DND-41 (cell line): ENCODE results near the gene ATXN1.
A peak's percentile ranks its signal among the peaks of the same experiment; 100 is the strongest.

Source experiments
- ATAC-seq: fragments of 200-7000 bp; cut with Tn5 transposase; 3 replicates; pipeline ENCODE4 v1.9.1; 2021; ENCODE audit warnings: low read depth; ENCODE audit not compliant: insufficient read depth
- DNase-seq: peaks from one replicate; pipeline ENCODE4 v3.0.0-alpha.2; 2020
- H2AFZ ChIP-seq: 2 replicates; pipeline ENCODE4 v1.6.0; 2012; ENCODE audit warnings: low read depth, low read length
- H3K27ac ChIP-seq: 2 replicates; pipeline ENCODE4 v1.5.1; 2012; ENCODE audit warnings: low read length, inconsistent platforms
- H3K27me3 ChIP-seq: fragments of 200-600 bp; sonication (generic); 2 replicates; pipeline ENCODE4 v1.6.0; 2012; ENCODE audit warnings: low read length, mild to moderate bottlenecking, inconsistent platforms; ENCODE audit not compliant: insufficient read depth, poor library complexity
- H3K36me3 ChIP-seq: 2 replicates; pipeline ENCODE4 v1.5.1; 2012; ENCODE audit warnings: low read length, inconsistent platforms; ENCODE audit not compliant: insufficient read depth
- H3K4me1 ChIP-seq: 2 replicates; pipeline ENCODE4 v1.5.1; 2012; ENCODE audit warnings: mild to moderate bottlenecking, low read length; ENCODE audit not compliant: insufficient read depth
- H3K4me2 ChIP-seq: 2 replicates; pipeline ENCODE4 v1.6.0; 2012; ENCODE audit warnings: mild to moderate bottlenecking, moderate library complexity, low read length, inconsistent platforms; ENCODE audit not compliant: insufficient read depth
- H3K4me3 ChIP-seq, 2 experiments: fragments of 200-600 bp in 1 of 2; shearing (Covaris generic) in 1 of 2; 2 replicates each; pipeline ENCODE4 v1.5.1; 2012 to 2016; ENCODE audit warnings: inconsistent platforms in 2 of 2, low read length in 2 of 2, mild to moderate bottlenecking in 2 of 2, low read depth in 1 of 2, moderate library complexity in 1 of 2
- H3K79me2 ChIP-seq: 2 replicates; pipeline ENCODE4 v1.6.0; 2012; ENCODE audit warnings: low read length, inconsistent platforms; ENCODE audit not compliant: insufficient read depth
- H3K9ac ChIP-seq: 2 replicates; pipeline ENCODE4 v1.6.0; 2012; ENCODE audit warnings: low read depth, mild to moderate bottlenecking, inconsistent platforms, low read length, moderate library complexity
- H3K9me3 ChIP-seq: 2 replicates; pipeline ENCODE4 v1.5.1; 2012; ENCODE audit warnings: low read length, moderate library complexity, mild to moderate bottlenecking, inconsistent platforms; ENCODE audit not compliant: insufficient read depth, severe bottlenecking
- H4K20me1 ChIP-seq: 2 replicates; pipeline ENCODE4 v1.6.0; 2012; ENCODE audit warnings: low read length; ENCODE audit not compliant: insufficient read depth
- EZH2 ChIP-seq: IDR thresholded peaks from 3 replicates; pipeline ENCODE4 v1.6.1; 2012; ENCODE audit warnings: borderline replicate concordance, low read depth, mild to moderate bottlenecking, moderate library complexity, low read length, inconsistent platforms; ENCODE audit not compliant: severe bottlenecking
- TF ChIP-seq, protein P1 (sequence below): IDR thresholded peaks from 2 replicates; pipeline ENCODE4 v1.5.1; 2012; ENCODE audit warnings: borderline replicate concordance, low read length, moderate library complexity, mild to moderate bottlenecking; ENCODE audit not compliant: poor library complexity, severe bottlenecking; ENCODE audit errors: extremely low read depth

ATXN1 gene

GRCh38 chr6:16331384-16332174 lies 429.7 kb downstream of the ATXN1 start:
- H4K20me1 ChIP-seq, result no peaks in the 10 kb centered on the region
- H3K4me3 ChIP-seq, result no peak overlapping the region
- peaks cover under 1% of the 10 kb centered on the region; the same call in 1 of the 2 replicates for H3K36me3 ChIP-seq
- H3K4me1 ChIP-seq, result peaks cover 2% of the 10 kb centered on the region; the same call in 1 of the 2 replicates
- TF ChIP-seq, protein P1, sequence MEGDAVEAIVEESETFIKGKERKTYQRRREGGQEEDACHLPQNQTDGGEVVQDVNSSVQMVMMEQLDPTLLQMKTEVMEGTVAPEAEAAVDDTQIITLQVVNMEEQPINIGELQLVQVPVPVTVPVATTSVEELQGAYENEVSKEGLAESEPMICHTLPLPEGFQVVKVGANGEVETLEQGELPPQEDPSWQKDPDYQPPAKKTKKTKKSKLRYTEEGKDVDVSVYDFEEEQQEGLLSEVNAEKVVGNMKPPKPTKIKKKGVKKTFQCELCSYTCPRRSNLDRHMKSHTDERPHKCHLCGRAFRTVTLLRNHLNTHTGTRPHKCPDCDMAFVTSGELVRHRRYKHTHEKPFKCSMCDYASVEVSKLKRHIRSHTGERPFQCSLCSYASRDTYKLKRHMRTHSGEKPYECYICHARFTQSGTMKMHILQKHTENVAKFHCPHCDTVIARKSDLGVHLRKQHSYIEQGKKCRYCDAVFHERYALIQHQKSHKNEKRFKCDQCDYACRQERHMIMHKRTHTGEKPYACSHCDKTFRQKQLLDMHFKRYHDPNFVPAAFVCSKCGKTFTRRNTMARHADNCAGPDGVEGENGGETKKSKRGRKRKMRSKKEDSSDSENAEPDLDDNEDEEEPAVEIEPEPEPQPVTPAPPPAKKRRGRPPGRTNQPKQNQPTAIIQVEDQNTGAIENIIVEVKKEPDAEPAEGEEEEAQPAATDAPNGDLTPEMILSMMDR, result peak; percentile 89
- TF ChIP-seq EZH2, result no peak
- no peak overlapping the region for H2AFZ ChIP-seq
- H3K79me2 ChIP-seq, result no peaks in the 10 kb centered on the region
- no peaks in the 10 kb centered on the region for H3K9me3 ChIP-seq
- DNase-seq, result peak; percentile 33
- H3K27ac ChIP-seq, result no peak overlapping the region
- peak; percentile 80 for ATAC-seq
- no peak overlapping the region for H3K4me2 ChIP-seq
- no peaks in the 10 kb centered on the region for H3K27me3 ChIP-seq
- no peak overlapping the region for H3K9ac ChIP-seq

DNA sequence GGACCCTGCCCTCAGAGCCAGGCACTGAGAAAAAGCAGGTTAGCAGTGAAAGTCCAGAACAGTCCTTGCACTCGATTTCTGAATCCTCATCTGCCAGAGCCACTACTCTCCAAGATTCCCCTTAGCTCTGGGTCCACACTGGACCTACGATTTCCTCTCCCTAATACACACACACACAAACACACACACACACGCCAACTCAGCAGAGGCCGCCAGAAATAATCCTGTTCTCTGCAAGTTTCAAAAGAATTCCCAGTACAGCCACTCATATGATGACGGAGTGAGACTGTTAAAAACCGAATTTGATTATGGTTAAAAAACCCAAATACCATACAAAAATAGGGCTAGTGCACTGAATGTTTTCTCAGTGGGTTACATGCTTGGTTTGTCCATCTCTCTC lies 432.0 kb downstream of the ATXN1 start:
- H3K4me1 ChIP-seq, result peaks cover 2% of the 10 kb centered on the region; the same call in 1 of the 2 replicates
- H3K79me2 ChIP-seq, result no peaks in the 10 kb centered on the region
- no peaks in the 10 kb centered on the region for H4K20me1 ChIP-seq
- DNase-seq, result no peak
- H3K4me2 ChIP-seq, result no peak overlapping the region
- no peak overlapping the region for H3K9ac ChIP-seq
- H2AFZ ChIP-seq, result no peak overlapping the region
- H3K27me3 ChIP-seq, result no peaks in the 10 kb centered on the region
- H3K27ac ChIP-seq, result no peak overlapping the region
- H3K4me3 ChIP-seq, result no peak overlapping the region
- H3K9me3 ChIP-seq, result no peaks in the 10 kb centered on the region
- no peak for ATAC-seq
- peaks cover 3% of the 10 kb centered on the region; the same call in 1 of the 2 replicates for H3K36me3 ChIP-seq
- TF ChIP-seq EZH2, result no peak
- TF ChIP-seq, protein P1, result no peak

- no peak for DNase-seq
- Histone ChIP-seq H3K4me2 (no peak overlapping the region), H3K36me3 (peaks cover 3% of the 10 kb centered on the region; the same call in 1 of the 2 replicates), H4K20me1 (no peaks in the 10 kb centered on the region), H3K27ac (no peak overlapping the region), H3K4me3 (no peak overlapping the region), H3K9me3 (no peaks in the 10 kb centered on the region), H3K9ac (no peak overlapping the region), H3K4me1 (peaks cover 6% of the 10 kb centered on the region), H3K79me2 (no peaks in the 10 kb centered on the region), H3K27me3 (no peaks in the 10 kb centered on the region), H2AFZ (no peak overlapping the region)
- TF ChIP-seq, protein P1, result no peak
- TF ChIP-seq EZH2, result no peak
- ATAC-seq, result no peak
These were observed 433.4 kb downstream of the ATXN1 start for GRCh38 chr6:16327777-16328325.
